Skeletal muscle satellite cell (primary cell): ENCODE measurements around the gene EIF3D.

Source experiments
- H3K27me3 ChIP-seq: 2 replicates; pipeline ENCODE4 v1.7.0; 2013; ENCODE audit warnings: low read length; ENCODE audit not compliant: control insufficient read depth, insufficient read depth
- H3K36me3 ChIP-seq: 2 replicates; pipeline ENCODE4 v1.7.0; 2013; ENCODE audit warnings: mild to moderate bottlenecking, control low read depth, low read length; ENCODE audit not compliant: insufficient read depth
- H3K4me1 ChIP-seq: 2 replicates; pipeline ENCODE4 v1.7.0; 2013; ENCODE audit warnings: low read length; ENCODE audit not compliant: control insufficient read depth, insufficient read depth
- H3K4me2 ChIP-seq: 2 replicates; pipeline ENCODE4 v1.7.0; 2013; ENCODE audit warnings: mild to moderate bottlenecking, low read length
- H3K4me3 ChIP-seq: 2 replicates; pipeline ENCODE4 v1.7.0; 2013; ENCODE audit warnings: low read length
- H3K9ac ChIP-seq: 2 replicates; pipeline ENCODE4 v1.7.0; 2013; ENCODE audit warnings: mild to moderate bottlenecking, low read depth, low read length, moderate library complexity
- H3K9me3 ChIP-seq: replicated peaks from 2 replicates; pipeline ENCODE4 v1.7.0; 2013; ENCODE audit warnings: mild to moderate bottlenecking, control low read depth, low read length

Gene EIF3D

GRCh38 chr22:36564422-36565158 lies 35.6 kb upstream of the EIF3D start:
- Histone ChIP-seq H3K4me2 (peak overlapping the region; percentile 19), H3K9me3 (no peaks in the 10 kb centered on the region), H3K4me3 (no peak overlapping the region), H3K36me3 (no peaks in the 10 kb centered on the region), H3K4me1 (peaks cover 7% of the 10 kb centered on the region), H3K9ac (no peak overlapping the region), H3K27me3 (peaks cover 30% of the 10 kb centered on the region)

GRCh38 chr22:36563898-36564297 lies 34.9 kb upstream of the EIF3D start:
- Histone ChIP-seq H3K4me3 (no peak overlapping the region), H3K4me2 (no peak overlapping the region), H3K36me3 (no peaks in the 10 kb centered on the region), H3K4me1 (peaks cover 7% of the 10 kb centered on the region), H3K9ac (no peak overlapping the region), H3K9me3 (no peaks in the 10 kb centered on the region), H3K27me3 (peaks cover 30% of the 10 kb centered on the region)

- peaks cover 33% of the 10 kb centered on the region for H3K27me3 ChIP-seq
- no peaks in the 10 kb centered on the region for H3K36me3 ChIP-seq
- H3K4me1 ChIP-seq = peaks cover 7% of the 10 kb centered on the region
- no peaks in the 10 kb centered on the region for H3K9me3 ChIP-seq
- H3K4me2 ChIP-seq = no peak overlapping the region
- H3K9ac ChIP-seq = no peak overlapping the region
- no peak overlapping the region for H3K4me3 ChIP-seq
Measured at GRCh38 chr22:36563444-36563843, 34.5 kb upstream of the EIF3D start.

- Histone ChIP-seq H3K36me3 (no peaks in the 10 kb centered on the region), H3K27me3 (peaks cover 35% of the 10 kb centered on the region), H3K4me3 (no peak overlapping the region), H3K9ac (no peak overlapping the region), H3K4me1 (peaks cover 7% of the 10 kb centered on the region), H3K9me3 (no peaks in the 10 kb centered on the region), H3K4me2 (no peak overlapping the region)
Measured at GRCh38 chr22:36563001-36563400, 34.0 kb upstream of the EIF3D start.

GRCh38 chr22:36562261-36562835 lies 33.4 kb upstream of the EIF3D start:
- no peaks in the 10 kb centered on the region for H3K9me3 ChIP-seq
- no peaks in the 10 kb centered on the region for H3K36me3 ChIP-seq
- H3K4me1 ChIP-seq = peaks cover 7% of the 10 kb centered on the region
- H3K4me3 ChIP-seq = no peak overlapping the region
- H3K4me2 ChIP-seq = no peak overlapping the region
- peaks cover 34% of the 10 kb centered on the region for H3K27me3 ChIP-seq
- H3K9ac ChIP-seq = no peak overlapping the region

GRCh38 chr22:36561291-36561811 lies 32.4 kb upstream of the EIF3D start:
- H3K27me3 ChIP-seq = peaks cover 35% of the 10 kb centered on the region
- H3K4me1 ChIP-seq = peaks cover 7% of the 10 kb centered on the region

GRCh38 chr22:36560001-36560400 lies 31.0 kb upstream of the EIF3D start:
- Histone ChIP-seq H3K27me3 (peaks cover 28% of the 10 kb centered on the region), H3K4me3 (no peak overlapping the region), H3K36me3 (no peaks in the 10 kb centered on the region), H3K4me1 (peaks cover 7% of the 10 kb centered on the region), H3K9ac (no peak overlapping the region), H3K4me2 (no peak overlapping the region), H3K9me3 (no peaks in the 10 kb centered on the region)

More at GRCh38 chr22:36561291-36561811, 32.4 kb upstream of the EIF3D start:
- H3K9ac ChIP-seq = no peak overlapping the region
- no peak overlapping the region for H3K4me2 ChIP-seq
- H3K36me3 ChIP-seq = no peaks in the 10 kb centered on the region
- no peak overlapping the region for H3K4me3 ChIP-seq
- H3K9me3 ChIP-seq = no peaks in the 10 kb centered on the region

- H3K36me3 ChIP-seq = no peaks in the 10 kb centered on the region
Measured at GRCh38 chr22:36554098-36554497, 25.1 kb upstream of the EIF3D start.

GRCh38 chr22:36552289-36552688 lies 23.3 kb upstream of the EIF3D start:
- Histone ChIP-seq H3K36me3 (no peaks in the 10 kb centered on the region), H3K9me3 (no peaks in the 10 kb centered on the region), H3K4me2 (no peak overlapping the region), H3K9ac (no peak overlapping the region), H3K27me3 (peaks cover 44% of the 10 kb centered on the region), H3K4me1 (peaks cover 5% of the 10 kb centered on the region), H3K4me3 (no peak overlapping the region)

More at GRCh38 chr22:36554098-36554497, 25.1 kb upstream of the EIF3D start:
- H3K27me3 ChIP-seq = peaks cover 50% of the 10 kb centered on the region
- no peaks in the 10 kb centered on the region for H3K9me3 ChIP-seq
- H3K9ac ChIP-seq = no peak overlapping the region
- no peak overlapping the region for H3K4me3 ChIP-seq
- H3K4me2 ChIP-seq = no peak overlapping the region
- peaks cover 2% of the 10 kb centered on the region for H3K4me1 ChIP-seq

- no peak overlapping the region for H3K9ac ChIP-seq
- H3K4me3 ChIP-seq = no peak overlapping the region
- H3K9me3 ChIP-seq = no peaks in the 10 kb centered on the region
- H3K27me3 ChIP-seq = peaks cover 32% of the 10 kb centered on the region
- peaks cover 13% of the 10 kb centered on the region for H3K4me1 ChIP-seq
- no peak overlapping the region for H3K4me2 ChIP-seq
- no peaks in the 10 kb centered on the region for H3K36me3 ChIP-seq
Measured at GRCh38 chr22:36550701-36551495, 21.9 kb upstream of the EIF3D start.

GRCh38 chr22:36549033-36549432 lies 20.1 kb upstream of the EIF3D start:
- Histone ChIP-seq H3K9ac (no peak overlapping the region), H3K4me1 (peaks cover 20% of the 10 kb centered on the region), H3K4me3 (no peak overlapping the region), H3K9me3 (no peaks in the 10 kb centered on the region), H3K4me2 (no peak overlapping the region), H3K27me3 (peaks cover 25% of the 10 kb centered on the region), H3K36me3 (no peaks in the 10 kb centered on the region)
